Measurements from ENCODE around the gene FAM120C. TPM values are rescaled to one million over a fixed set of nuclear protein-coding genes. Genes with fewer than 3 reads are reported as not detected.

Gene FAM120C
- total RNA-seq, 2 donors from 2014 or later = 9.6 to 9.7 TPM

GRCh38 chrX:54172455-54172854, 10.6 kb downstream of the FAM120C start:
- no peaks in the 10 kb centered on the region for H3K27me3 ChIP-seq (ENCODE audit: control insufficient read depth, insufficient read depth, low read length, poor library complexity, severe bottlenecking)
- no peak overlapping the region for H3K9ac ChIP-seq (ENCODE audit: extremely low read depth, low read length, poor library complexity, severe bottlenecking)
- Mint-ChIP-seq H3K27ac (no peak overlapping the region), H3K36me3 (ENCODE audit: low read depth) (peaks cover 20% of the 10 kb centered on the region), H3K27me3 (ENCODE audit: insufficient read depth) (no peaks in the 10 kb centered on the region), H3K4me3 (no peak overlapping the region), H3K4me1 (no peaks in the 10 kb centered on the region), H3K9me3 (peaks cover 38% of the 10 kb centered on the region)
- no peak overlapping the region for H3K4me3 ChIP-seq (ENCODE audit: low read length)
- DNase-seq = no peak
- H3K9me3 ChIP-seq (ENCODE audit: control insufficient read depth, low read length) = no peaks in the 10 kb centered on the region
- WGBS, 2 experiments (ENCODE audit: insufficient coverage in 1 of 2, insufficient read length in 1 of 2) = 91% methylated on average over 3 of the region's 3 CpGs; no CpG with 5 or more reads in 1 of the 2 experiments
- peaks cover 5% of the 10 kb centered on the region for H3K36me3 ChIP-seq (ENCODE audit: control insufficient read depth, insufficient read depth, low read length)
- TF ChIP-seq CTCF (conservative IDR thresholded peaks at IDR 0.05) = no peak
- H3K4me1 ChIP-seq (ENCODE audit: control insufficient read depth, insufficient read depth, low read length) = no peaks in the 10 kb centered on the region
- H3K27ac ChIP-seq (ENCODE audit: low read depth, low read length) = no peak overlapping the region

GRCh38 chrX:54171527-54172250, 11.4 kb downstream of the FAM120C start:
- no peak overlapping the region for H3K27ac ChIP-seq (ENCODE audit: low read depth, low read length)
- H3K36me3 ChIP-seq (ENCODE audit: control insufficient read depth, insufficient read depth, low read length) = peaks cover 5% of the 10 kb centered on the region
- DNase-seq = no peak
- no peaks in the 10 kb centered on the region for H3K4me1 ChIP-seq (ENCODE audit: control insufficient read depth, insufficient read depth, low read length)
- H3K27ac Mint-ChIP-seq = no peak overlapping the region
- no peak overlapping the region for H3K9ac ChIP-seq (ENCODE audit: extremely low read depth, low read length, poor library complexity, severe bottlenecking)
- H3K9me3 Mint-ChIP-seq = peaks cover 39% of the 10 kb centered on the region
- H3K36me3 Mint-ChIP-seq (ENCODE audit: low read depth) = peaks cover 14% of the 10 kb centered on the region
- H3K4me3 ChIP-seq (ENCODE audit: low read length) = no peak overlapping the region
- WGBS, 2 experiments (ENCODE audit: insufficient coverage in 1 of 2, insufficient read length in 1 of 2) = 96 to 100% methylated on average over 3 to 4 of the region's 4 CpGs
- no peak overlapping the region for H3K4me3 Mint-ChIP-seq
- TF ChIP-seq CTCF (conservative IDR thresholded peaks at IDR 0.05) = no peak
- no peaks in the 10 kb centered on the region for H3K27me3 Mint-ChIP-seq (ENCODE audit: insufficient read depth)
- H3K9me3 ChIP-seq (ENCODE audit: control insufficient read depth, low read length) = no peaks in the 10 kb centered on the region
- no peaks in the 10 kb centered on the region for H3K27me3 ChIP-seq (ENCODE audit: control insufficient read depth, insufficient read depth, low read length, poor library complexity, severe bottlenecking)
- H3K4me1 Mint-ChIP-seq = no peaks in the 10 kb centered on the region

GRCh38 chrX:54171091-54171490, 12.0 kb downstream of the FAM120C start:
- no peak for DNase-seq
- Histone ChIP-seq H3K27me3 (ENCODE audit: control insufficient read depth, insufficient read depth, low read length, poor library complexity, severe bottlenecking) (no peaks in the 10 kb centered on the region), H3K9ac (ENCODE audit: extremely low read depth, low read length, poor library complexity, severe bottlenecking) (no peak overlapping the region), H3K36me3 (ENCODE audit: control insufficient read depth, insufficient read depth, low read length) (peaks cover 5% of the 10 kb centered on the region), H3K27ac (ENCODE audit: low read depth, low read length) (no peak overlapping the region), H3K9me3 (ENCODE audit: control insufficient read depth, low read length) (no peaks in the 10 kb centered on the region), H3K4me1 (ENCODE audit: control insufficient read depth, insufficient read depth, low read length) (no peaks in the 10 kb centered on the region), H3K4me3 (ENCODE audit: low read length) (no peak overlapping the region)
- H3K27ac Mint-ChIP-seq = no peak overlapping the region
- peaks cover 3% of the 10 kb centered on the region for H3K4me1 Mint-ChIP-seq
- H3K4me3 Mint-ChIP-seq = no peak overlapping the region
- H3K9me3 Mint-ChIP-seq = peaks cover 39% of the 10 kb centered on the region
- no peaks in the 10 kb centered on the region for H3K27me3 Mint-ChIP-seq (ENCODE audit: insufficient read depth)
- H3K36me3 Mint-ChIP-seq (ENCODE audit: low read depth) = peaks cover 12% of the 10 kb centered on the region
- no peak for TF ChIP-seq CTCF (conservative IDR thresholded peaks at IDR 0.05)
